H1 (cell line): ENCODE results near the gene FMN2. TPM values are rescaled to one million over a fixed set of nuclear protein-coding genes. Genes with fewer than 3 reads are reported as not detected.

Source experiments
- CTCF ChIA-PET: fragments of 300-600 bp; sonication (Branson Sonifier 250); formaldehyde crosslinking; loops from one replicate; lab custom pipeline; 2021; ENCODE audit not compliant: partially characterized antibody; lab: Charles Lee
- POLR2A ChIA-PET: fragments of 300-600 bp; sonication (Branson Sonifier 250); formaldehyde crosslinking; loops from one replicate; lab custom pipeline; 2021; ENCODE audit warnings: inconsistent platforms; ENCODE audit not compliant: partially characterized antibody; lab: Charles Lee
- DNase-seq, 2 experiments: peaks; one replicate each; pipeline versions ENCODE4 v3.0.0 to v3.0.0-alpha.2; 2010 to 2022; ENCODE audit warnings: low spot score in 2 of 2, low read depth in 1 of 2, mixed read lengths in 1 of 2
- FAIRE-seq: peaks from 2 replicates; lab custom pipeline; 2011; peaks lifted over from hg19 to GRCh38; lab: Jason Lieb, UNC
- H2AFZ ChIP-seq: 2 replicates; pipeline ENCODE4 v1.8.1; 2012; ENCODE audit warnings: low read length, inconsistent platforms
- H2AK5ac ChIP-seq: 2 replicates; pipeline ENCODE4 v1.6.1; 2013; ENCODE audit warnings: low read depth, low read length
- H2BK120ac ChIP-seq: replicated peaks from 2 replicates; pipeline ENCODE3; 2013; ENCODE audit warnings: low read depth, low read length, inconsistent platforms
- H2BK12ac ChIP-seq: 2 replicates; pipeline ENCODE4 v1.6.1; 2013; ENCODE audit warnings: low read depth, low read length
- H2BK15ac ChIP-seq: 2 replicates; pipeline ENCODE4 v1.6.1; 2013; ENCODE audit warnings: low read length
- H2BK20ac ChIP-seq: 2 replicates; pipeline ENCODE4 v1.6.1; 2013; ENCODE audit warnings: low read length
- H2BK5ac ChIP-seq: 2 replicates; pipeline ENCODE4 v1.6.1; 2013; ENCODE audit warnings: low read depth, low read length
- H3K14ac ChIP-seq: 2 replicates; pipeline ENCODE4 v1.6.1; 2013; ENCODE audit warnings: inconsistent platforms; ENCODE audit not compliant: insufficient read length
- H3K18ac ChIP-seq: 2 replicates; pipeline ENCODE4 v1.6.1; 2013; ENCODE audit warnings: low read length; ENCODE audit errors: extremely low read depth
- H3K23ac ChIP-seq: 2 replicates; pipeline ENCODE4 v1.6.1; 2013; ENCODE audit warnings: inconsistent platforms; ENCODE audit not compliant: insufficient read length
- H3K23me2 ChIP-seq: 2 replicates; pipeline ENCODE4 v1.6.1; 2013; ENCODE audit warnings: low read depth, low read length
- H3K27ac ChIP-seq: 2 replicates; pipeline ENCODE4 v1.6.1; 2011; ENCODE audit warnings: low read depth, low read length, inconsistent platforms
- H3K27me3 ChIP-seq, 4 experiments: replicated peaks in 1 of 4; 1 replicate in 1 of 4; 2 replicates in 3 of 4; pipeline versions ENCODE4 v1.6.1 to v1.8.1; 2011 to 2013; ENCODE audit warnings: low read length in 3 of 4, mild to moderate bottlenecking in 3 of 4, inconsistent platforms in 2 of 4, mixed read lengths in 2 of 4, moderate library complexity in 1 of 4; ENCODE audit not compliant: control insufficient read depth in 3 of 4, insufficient read depth in 3 of 4; ENCODE audit errors: extremely low read depth in 1 of 4
- H3K36me3 ChIP-seq, 4 experiments: 2 replicates each; pipeline versions ENCODE4 v1.6.1 to v1.8.1; 2011 to 2013; ENCODE audit warnings: mild to moderate bottlenecking in 4 of 4, low read length in 3 of 4, moderate library complexity in 2 of 4, control low read depth in 1 of 4, inconsistent platforms in 1 of 4; ENCODE audit not compliant: insufficient read depth in 4 of 4, control insufficient read depth in 2 of 4
- H3K4ac ChIP-seq: replicated peaks from 2 replicates; pipeline ENCODE3; 2013; ENCODE audit warnings: low read length, low read depth, mixed read lengths, inconsistent platforms; ENCODE audit not compliant: insufficient read length
- H3K4me1 ChIP-seq, 4 experiments: replicated peaks in 1 of 4; 1 replicate in 1 of 4; 2 replicates in 3 of 4; pipeline versions ENCODE4 v1.6.1 to v1.8.1; 2011 to 2013; ENCODE audit warnings: low read length in 3 of 4, inconsistent platforms in 2 of 4, mixed read lengths in 1 of 4; ENCODE audit not compliant: insufficient read depth in 4 of 4, control insufficient read depth in 3 of 4
- H3K4me2 ChIP-seq, 2 experiments: 2 replicates each; pipeline versions ENCODE4 v1.6.1 to v1.8.1; 2011 to 2013; ENCODE audit warnings: low read depth in 2 of 2, low read length in 2 of 2, control low read depth in 1 of 2, inconsistent platforms in 1 of 2, mild to moderate bottlenecking in 1 of 2; ENCODE audit not compliant: insufficient read depth in 1 of 2
- H3K4me3 ChIP-seq, 4 experiments: fragments of 200-600, 300-600 bp in 1 of 4; sonication (generic), shearing (Covaris generic), sonication (Bioruptor Twin) in 1 of 4; 2 replicates each; pipeline versions ENCODE4 v1.5.1 to v1.8.1; 2011 to 2016; ENCODE audit warnings: low read length in 4 of 4, low read depth in 3 of 4, control low read depth in 2 of 4, inconsistent platforms in 2 of 4, mild to moderate bottlenecking in 2 of 4, mixed read lengths in 1 of 4, moderate library complexity in 1 of 4; ENCODE audit not compliant: insufficient read depth in 2 of 4; ENCODE audit errors: extremely low read depth in 1 of 4
- H3K56ac ChIP-seq: replicated peaks from 2 replicates; pipeline ENCODE3; 2013; ENCODE audit warnings: low read depth, mild to moderate bottlenecking, mixed read lengths, low read length, inconsistent platforms; ENCODE audit not compliant: insufficient read length
- H3K79me1 ChIP-seq: 2 replicates; pipeline ENCODE4 v1.6.1; 2013; ENCODE audit warnings: low read depth, low read length, control low read depth
- H3K79me2 ChIP-seq, 2 experiments: 2 replicates each; pipeline versions ENCODE4 v1.6.1 to v1.8.1; 2012 to 2013; ENCODE audit warnings: low read length in 2 of 2, mild to moderate bottlenecking in 2 of 2, inconsistent platforms in 1 of 2; ENCODE audit not compliant: insufficient read depth in 2 of 2, control insufficient read depth in 1 of 2
- H3K9ac ChIP-seq, 4 experiments: replicated peaks in 1 of 4; 1 replicate in 1 of 4; 2 replicates in 3 of 4; pipeline versions ENCODE4 v1.6.1 to v1.8.1; 2011 to 2013; ENCODE audit warnings: low read depth in 3 of 4, low read length in 3 of 4, control low read depth in 2 of 4, mild to moderate bottlenecking in 2 of 4, moderate library complexity in 2 of 4, inconsistent platforms in 1 of 4; ENCODE audit errors: extremely low read depth in 1 of 4
- H3K9me3 ChIP-seq, 2 experiments: 2 replicates each; pipeline versions ENCODE4 v1.6.1 to v1.8.1; 2012 to 2013; ENCODE audit warnings: mild to moderate bottlenecking in 2 of 2, moderate library complexity in 2 of 2, control low read depth in 1 of 2, inconsistent platforms in 1 of 2, low read depth in 1 of 2, low read length in 1 of 2, mixed read lengths in 1 of 2; ENCODE audit not compliant: insufficient read depth in 2 of 2
- H4K20me1 ChIP-seq, 2 experiments: replicated peaks in 1 of 2; 2 replicates each; pipeline versions ENCODE3 to v1.8.1; 2011 to 2013; ENCODE audit warnings: inconsistent platforms in 2 of 2, low read length in 2 of 2, mild to moderate bottlenecking in 1 of 2; ENCODE audit not compliant: insufficient read depth in 2 of 2, control insufficient read depth in 1 of 2
- H4K5ac ChIP-seq: 2 replicates; pipeline ENCODE4 v1.6.1; 2013; ENCODE audit warnings: low read length, low read depth, mixed read lengths, inconsistent platforms; ENCODE audit not compliant: insufficient read length
- H4K8ac ChIP-seq: 2 replicates; pipeline ENCODE4 v1.8.0; 2013; ENCODE audit warnings: mild to moderate bottlenecking, moderate library complexity, low read length, inconsistent platforms; ENCODE audit not compliant: insufficient read depth; ENCODE audit errors: extremely low read depth
- H4K91ac ChIP-seq: replicated peaks from 2 replicates; pipeline ENCODE3; 2013; ENCODE audit warnings: low read length, mixed read lengths, inconsistent platforms; ENCODE audit not compliant: insufficient read length
- CTCF ChIP-seq, 3 experiments: IDR thresholded peaks; 1 replicate in 2 of 3; 2 replicates in 1 of 3; pipeline versions ENCODE4 v1.5.1 to v1.6.1; 2011; ENCODE audit warnings: low read length in 3 of 3, mild to moderate bottlenecking in 3 of 3, inconsistent platforms in 2 of 3, low read depth in 1 of 3, moderate library complexity in 1 of 3; ENCODE audit not compliant: insufficient read depth in 1 of 3; ENCODE audit errors: control extremely low read depth in 1 of 3
- SUZ12 ChIP-seq: fragments of 200-600 bp; sonication (generic); IDR thresholded peaks from 2 replicates; pipeline ENCODE4 v1.6.1; 2012; ENCODE audit warnings: mild to moderate bottlenecking, inconsistent platforms, low read length, moderate library complexity, mixed read lengths
- WGBS, 2 experiments: shearing (Covaris generic) in 1 of 2; methylation state at CpG; one replicate each; pipeline versions ENCODE4 v1.1.6 to v1.1.7; 2013 to 2015; ENCODE audit warnings: low lambda C conversion rate in 2 of 2, mixed read lengths in 2 of 2, inconsistent platforms in 1 of 2, low coverage in 1 of 2, missing lambda C conversion rate in 1 of 2; ENCODE audit not compliant: insufficient replicate concordance in 2 of 2, insufficient coverage in 1 of 2, insufficient read length in 1 of 2; ENCODE audit errors: extremely low coverage in 1 of 2, missing lambda C conversion rate in 1 of 2; 5-methylcytosine and 5-hydroxymethylcytosine counted together
- polyA plus RNA-seq, 7 experiments: library from polyadenylated mRNA; depleted of rRNA in 3 of 7; stranded (reverse) in 5 of 7; unstranded in 2 of 7; fragments of >200 nt in 5 of 7; fragments of 200-250 nt in 2 of 7; gene quantifications; 1 replicate in 5 of 7; 2 replicates in 1 of 7; 4 replicates in 1 of 7; pipeline versions ENCODE4 v1.2.1 to v1.2.3, GENCODE V29; 2011 to 2013; ENCODE audit warnings: missing spikeins in 2 of 7, mixed read lengths in 2 of 7
- total RNA-seq: library from RNA; stranded (reverse); fragmentation: NEBNext Ultra II Directional; extraction: Animal tissue kit (Norgen Biotek cat#: 25700); gene quantifications from 2 replicates; pipeline ENCODE4 v1.2.1, GENCODE V29; 2021

The FMN2 gene
- total and polyA plus RNA-seq, 2 of the 8 experiments (the other 6 are each of a cell fraction or from before 2014, with no cell fraction given) = 0.83 to 2.0 TPM

- H3K4me3 ChIP-seq = no peak overlapping the region
- no peak for FAIRE-seq
- no peak overlapping the region for H2AK5ac ChIP-seq
- DNase-seq = no peak
- H3K27ac ChIP-seq = no peak overlapping the region
- H3K4me2 ChIP-seq = no peak overlapping the region
- H2BK15ac ChIP-seq = no peak overlapping the region
- H4K20me1 ChIP-seq = no peaks in the 10 kb centered on the region
- no peaks in the 10 kb centered on the region for H3K79me2 ChIP-seq
- H3K18ac ChIP-seq = no peak overlapping the region
- no peak overlapping the region for H2BK20ac ChIP-seq
- H3K14ac ChIP-seq = no peak overlapping the region
- no peak overlapping the region for H3K9ac ChIP-seq
- peak overlapping the region; percentile 89; the same call in 1 of the 2 replicates for H2AFZ ChIP-seq
- H3K56ac ChIP-seq = no peak overlapping the region
- 72% methylated on average over 3 of the region's 3 CpGs; no CpG with 5 or more reads in 1 of the 2 experiments for WGBS, 2 experiments
- 0 out of 8 replicates have a peak, but pooled peaks cover 0 to 2% (median 0%) of the 10 kb centered on the region in 4 experiments for H3K36me3 ChIP-seq
- no peak overlapping the region for H3K4ac ChIP-seq
- H3K23ac ChIP-seq = no peak overlapping the region
- no peak overlapping the region for H2BK120ac ChIP-seq
- peaks cover 0 to 3% of the 10 kb centered on the region in 2 experiments; a peak in 1 of 4 replicates for H3K9me3 ChIP-seq
- no peaks in the 10 kb centered on the region for H3K79me1 ChIP-seq
- H4K5ac ChIP-seq = no peak overlapping the region
- CTCF ChIA-PET = interaction anchor here (1.1 to 2.0 kb wide), 7 partner anchors 10 to 77 kb away, joined by 3 to 10 read pairs (median 4); partner anchors contain the start of gene FMN2
- no peaks in the 10 kb centered on the region for H3K23me2 ChIP-seq
- peaks cover 0 to 8% (median 3%) of the 10 kb centered on the region in 4 experiments; a peak in 3 of 7 replicates for H3K4me1 ChIP-seq
- POLR2A ChIA-PET = interaction anchor here (0.8 kb wide), 1 partner anchor 19 kb away, joined by 3 read pairs; the partner anchor contains the start of gene FMN2
- no peak overlapping the region for H4K91ac ChIP-seq
- H2BK12ac ChIP-seq = 0 out of 2 replicates have a peak overlapping the region, but pooled peaks have one; percentile 92
- no peaks in the 10 kb centered on the region for H3K27me3 ChIP-seq
- H4K8ac ChIP-seq = no peak overlapping the region
- H2BK5ac ChIP-seq = no peak overlapping the region; the same call in 1 of the 2 replicates
- TF ChIP-seq CTCF (IDR thresholded peaks at IDR 0.05; ENCODE audit: control extremely low read depth in 1 of 3, insufficient read depth in 1 of 3, low read depth in 1 of 3, low read length in 3 of 3) (peak in 1 of 3 experiments; percentile 19; a peak in 1 of 4 replicates), SUZ12 (no peak)
Observed at GRCh38 chr1:240073097-240073496, 18.6 kb upstream of the FMN2 start.
